Activated T-cell treated with anti-CD3 and anti-CD28 coated beads, Interleukin-2, amount 50 U/mL, for 24 hours (primary cell): Measurements from ENCODE around the gene CHD1L.

Experiments
- DNase-seq: peaks from one replicate; pipeline ENCODE4 v3.0.0-alpha.2; 2020
- H3K27ac Mint-ChIP-seq: 2 replicates; pipeline ENCODE4 v1.8.0; 2020; ENCODE audit warnings: mild to moderate bottlenecking, mixed read lengths
- H3K27me3 Mint-ChIP-seq: 2 replicates; pipeline ENCODE4 v1.8.0; 2020; ENCODE audit warnings: mixed read lengths
- H3K36me3 Mint-ChIP-seq: 2 replicates; pipeline ENCODE4 v1.8.0; 2020; ENCODE audit warnings: low read depth, mixed read lengths
- H3K4me1 Mint-ChIP-seq: 2 replicates; pipeline ENCODE4 v1.8.0; 2020; ENCODE audit warnings: low read depth, mixed read lengths
- H3K4me3 Mint-ChIP-seq: 2 replicates; pipeline ENCODE4 v1.8.0; 2020; ENCODE audit warnings: mild to moderate bottlenecking, moderate library complexity, mixed read lengths
- H3K9me3 Mint-ChIP-seq: 2 replicates; pipeline ENCODE4 v1.8.0; 2020; ENCODE audit warnings: mixed read lengths

CHD1L gene

GRCh38 chr1:147337040-147337630 lies 94.7 kb downstream of the CHD1L start:
- Mint-ChIP-seq H3K27me3 (peaks cover 49% of the 10 kb centered on the region), H3K27ac (no peak overlapping the region)

GRCh38 chr1:147338571-147338970 lies 96.1 kb downstream of the CHD1L start:
- Mint-ChIP-seq H3K36me3 (no peaks in the 10 kb centered on the region), H3K27ac (no peak overlapping the region), H3K9me3 (no peaks in the 10 kb centered on the region), H3K4me1 (no peaks in the 10 kb centered on the region), H3K4me3 (no peak overlapping the region), H3K27me3 (peaks cover 55% of the 10 kb centered on the region)
- DNase-seq: no peak

More at GRCh38 chr1:147337040-147337630, 94.7 kb downstream of the CHD1L start:
- H3K9me3 Mint-ChIP-seq: no peaks in the 10 kb centered on the region
- no peaks in the 10 kb centered on the region for H3K4me1 Mint-ChIP-seq
- H3K36me3 Mint-ChIP-seq: no peaks in the 10 kb centered on the region
- H3K4me3 Mint-ChIP-seq: no peak overlapping the region
- no peak for DNase-seq

- Mint-ChIP-seq H3K9me3 (no peaks in the 10 kb centered on the region), H3K27ac (no peak overlapping the region), H3K27me3 (peaks cover 73% of the 10 kb centered on the region), H3K36me3 (no peaks in the 10 kb centered on the region), H3K4me3 (no peak overlapping the region), H3K4me1 (no peaks in the 10 kb centered on the region)
- no peak for DNase-seq
Measured at GRCh38 chr1:147341246-147341645, 98.8 kb downstream of the CHD1L start.
